OCI-LY7 (cell line): ENCODE data around the gene STK31. TPM values are rescaled to one million over a fixed set of nuclear protein-coding genes. Genes with fewer than 3 reads are reported as not detected.
A peak's percentile ranks its signal among the peaks of the same experiment; 100 is the strongest.

Experiments used
- BruUV-seq: library from RNA; stranded (reverse); fragments of 400-500 nt; replicated peaks from 2 replicates; lab custom pipeline; 2021; lab: Mats Ljungman, UMichigan
- CTCF ChIA-PET: fragments of 300-600 bp; sonication (Branson Sonifier 250); formaldehyde crosslinking; loops from one replicate; lab custom pipeline; 2022; ENCODE audit warnings: antibody characterized with exemption; ENCODE audit not compliant: unreplicated experiment; lab: Charles Lee
- POLR2A ChIA-PET: fragments of 300-600 bp; sonication (Branson Sonifier 250); formaldehyde crosslinking; loops from one replicate; lab custom pipeline; 2022; ENCODE audit warnings: antibody characterized with exemption; lab: Charles Lee
- DNase-seq: peaks from one replicate; pipeline ENCODE4 v3.0.0-alpha.2; 2015; ENCODE audit warnings: low spot score
- H2AFZ ChIP-seq: fragments of 200-600 bp; sonication (generic), shearing (Covaris generic); 2 replicates; pipeline ENCODE4 v1.6.1; 2014; ENCODE audit warnings: mild to moderate bottlenecking, antibody characterized with exemption, low read length, moderate library complexity
- H3K27ac ChIP-seq: fragments of 200-600 bp; sonication (generic); 2 replicates; pipeline ENCODE4 v1.5.1; 2014; ENCODE audit warnings: mixed run types, low read depth, mild to moderate bottlenecking, moderate library complexity, low read length, inconsistent platforms; ENCODE audit not compliant: poor library complexity, severe bottlenecking
- H3K36me3 ChIP-seq: fragments of 200-600 bp; sonication (generic); 2 replicates; pipeline ENCODE4 v1.6.1; 2014; ENCODE audit warnings: mild to moderate bottlenecking, antibody characterized with exemption, low read length, moderate library complexity, mixed read lengths; ENCODE audit not compliant: insufficient read depth
- H3K4me1 ChIP-seq: fragments of 200-600 bp; sonication (generic); 2 replicates; pipeline ENCODE4 v1.5.1; 2014; ENCODE audit warnings: mild to moderate bottlenecking, low read length; ENCODE audit not compliant: insufficient read depth, poor library complexity, severe bottlenecking
- H3K4me2 ChIP-seq: fragments of 200-600 bp; sonication (generic); 2 replicates; pipeline ENCODE4 v1.6.1; 2014; ENCODE audit warnings: mild to moderate bottlenecking, low read length
- H3K4me3 ChIP-seq: fragments of 200-600 bp; sonication (generic); 2 replicates; pipeline ENCODE4 v1.5.1; 2014; ENCODE audit warnings: mild to moderate bottlenecking, low read depth, low read length; ENCODE audit not compliant: poor library complexity, severe bottlenecking
- H3K79me2 ChIP-seq: fragments of 200-600 bp; sonication (generic); 2 replicates; pipeline ENCODE4 v1.6.1; 2016; ENCODE audit warnings: low read depth, mild to moderate bottlenecking, low read length, moderate library complexity, mixed read lengths; ENCODE audit not compliant: insufficient read depth
- H3K9me2 ChIP-seq: fragments of 200-600 bp; sonication (generic); 2 replicates; pipeline ENCODE4 v1.6.1; 2016; ENCODE audit warnings: mild to moderate bottlenecking, low read length, mixed read lengths; ENCODE audit not compliant: insufficient read depth
- H3K9me3 ChIP-seq: fragments of 200-600 bp; sonication (generic); 2 replicates; pipeline ENCODE4 v1.6.1; 2014; ENCODE audit warnings: mild to moderate bottlenecking, mixed run types, low read length, mixed read lengths
- H4K20me1 ChIP-seq: fragments of 200-600 bp; sonication (generic); 2 replicates; pipeline ENCODE4 v1.6.1; 2014; ENCODE audit warnings: mild to moderate bottlenecking, antibody characterized with exemption, low read length, moderate library complexity, mixed read lengths; ENCODE audit not compliant: insufficient read depth
- CTCF ChIP-seq: fragments of 200-600 bp; sonication (generic); conservative IDR thresholded peaks from 2 replicates; pipeline ENCODE4 v1.5.1; 2014; ENCODE audit warnings: mild to moderate bottlenecking, antibody characterized with exemption, low read length, moderate library complexity, mixed read lengths
- EZH2phosphoT487 ChIP-seq: fragments of 200-600 bp; sonication (generic); IDR thresholded peaks from 2 replicates; pipeline ENCODE4 v1.6.1; 2018; ENCODE audit warnings: low read depth, borderline replicate concordance, mild to moderate bottlenecking, mixed run types, antibody characterized with exemption, low read length, moderate library complexity, mixed read lengths
- intact Hi-C: fragments of 100-400 bp; cut with micrococcal nuclease; formaldehyde crosslinking; loops from one replicate; pipeline ENCODE4 v1.10.0; 2022; ENCODE audit not compliant: unreplicated experiment
- total RNA-seq, 2 experiments: library from RNA; depleted of rRNA in 1 of 2; stranded (reverse); fragments of >200 nt in 1 of 2; shearing (Covaris generic) in 1 of 2; gene quantifications; 2 replicates each; pipeline ENCODE4 v1.2.3, GENCODE V29; 2014 to 2022

The STK31 gene
- total RNA-seq, 2 experiments from 2014 or later = 0.28 to 0.40 TPM

- no peaks in the 10 kb centered on the region for H3K9me3 ChIP-seq
- H3K9me2 ChIP-seq = no peaks in the 10 kb centered on the region
- no peak overlapping the region for H3K27ac ChIP-seq
- H3K4me2 ChIP-seq = no peak overlapping the region
- no peak overlapping the region for H3K4me3 ChIP-seq
- POLR2A ChIA-PET = no interaction called here
- H3K4me1 ChIP-seq = no peaks in the 10 kb centered on the region
- CTCF ChIA-PET = no interaction called here
- intact Hi-C loops = no loop called here
- H3K79me2 ChIP-seq = no peaks in the 10 kb centered on the region
- no peaks in the 10 kb centered on the region for H4K20me1 ChIP-seq
- DNase-seq = no peak
- TF ChIP-seq CTCF (no peak), EZH2phosphoT487 (no peak)
- no TSS peak for BruUV-seq
- H2AFZ ChIP-seq = no peak overlapping the region
- peaks cover 10% of the 10 kb centered on the region; the same call in 1 of the 2 replicates for H3K36me3 ChIP-seq
Measured at GRCh38 chr7:23693224-23693623, 16.8 kb upstream of the STK31 start.

DNA sequence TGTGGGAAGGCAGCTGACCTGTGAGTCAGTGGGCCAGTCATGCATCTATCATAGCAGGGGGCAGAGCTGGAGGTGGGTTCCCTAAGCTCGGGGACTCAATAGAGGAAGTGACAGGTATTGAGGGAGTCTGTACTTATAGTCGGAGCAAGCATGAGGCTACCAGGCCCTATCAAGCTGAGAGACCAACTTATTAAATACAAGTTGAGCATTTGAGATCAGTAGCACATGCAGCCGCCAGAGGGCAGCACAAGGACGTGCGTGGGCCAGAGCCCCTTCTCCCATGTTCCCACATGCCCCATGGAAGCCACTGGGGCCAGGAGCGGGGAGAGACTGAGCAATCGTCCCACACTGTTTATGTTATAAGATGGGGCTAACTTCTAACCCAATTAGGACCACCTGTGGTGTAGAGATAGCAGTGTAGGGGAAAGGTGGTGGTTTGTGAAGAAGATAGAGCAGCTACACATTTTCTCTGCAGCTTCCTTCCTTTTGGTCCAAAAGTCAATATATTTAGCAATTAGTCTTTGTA is 13.0 kb upstream of the STK31 start:
- Histone ChIP-seq H3K4me3 (no peak overlapping the region), H3K4me1 (no peaks in the 10 kb centered on the region), H3K27ac (no peak overlapping the region), H3K36me3 (peaks cover 10% of the 10 kb centered on the region; the same call in 1 of the 2 replicates), H3K79me2 (no peaks in the 10 kb centered on the region), H3K9me2 (no peaks in the 10 kb centered on the region), H2AFZ (no peak overlapping the region), H4K20me1 (no peaks in the 10 kb centered on the region), H3K4me2 (no peak overlapping the region), H3K9me3 (no peaks in the 10 kb centered on the region)
- DNase-seq = peak; percentile 77
- POLR2A ChIA-PET = interaction anchor here (1.1 to 1.3 kb wide), 2 partner anchors 16 to 80 kb away, joined by 3 read pairs; no protein-coding TSS in a partner anchor
- intact Hi-C loops = loop anchor here (1.0 kb wide), 1 partner anchor 150 kb away; no protein-coding TSS in a partner anchor
- no peak for TF ChIP-seq EZH2phosphoT487
- peak; percentile 94 for TF ChIP-seq CTCF
- no TSS peak for BruUV-seq
- CTCF ChIA-PET = interaction anchor here (1.1 kb wide), 1 partner anchor 126 kb away, joined by 3 read pairs; no protein-coding TSS in a partner anchor

GRCh38 chr7:23698822-23699221 is 11.2 kb upstream of the STK31 start:
- Histone ChIP-seq H3K79me2 (no peaks in the 10 kb centered on the region), H3K4me1 (no peaks in the 10 kb centered on the region), H4K20me1 (no peaks in the 10 kb centered on the region), H3K9me3 (no peaks in the 10 kb centered on the region), H3K9me2 (no peaks in the 10 kb centered on the region), H3K27ac (no peak overlapping the region), H2AFZ (no peak overlapping the region), H3K4me3 (no peak overlapping the region), H3K4me2 (no peak overlapping the region), H3K36me3 (peaks cover 5% of the 10 kb centered on the region; the same call in 1 of the 2 replicates)
- DNase-seq = no peak
- no TSS peak for BruUV-seq
- intact Hi-C loops = no loop called here
- TF ChIP-seq CTCF (no peak), EZH2phosphoT487 (no peak)
- CTCF ChIA-PET = no interaction called here
- POLR2A ChIA-PET = interaction anchor here (0.6 to 1.6 kb wide), 5 partner anchors 10 to 114 kb away, joined by 3 to 5 read pairs (median 4); no protein-coding TSS in a partner anchor
